GM23248 (cell line): ENCODE results near the gene MAPK8IP3.

Experiments used
- EZH2 ChIP-seq: fragments of 200-600 bp; sonication (generic); IDR thresholded peaks from 2 replicates; pipeline ENCODE4 v1.6.1; 2018; ENCODE audit warnings: antibody characterized with exemption, mild to moderate bottlenecking; ENCODE audit not compliant: insufficient read depth, poor library complexity, severe bottlenecking
- EZH2phosphoT487 ChIP-seq: fragments of 200-600 bp; sonication (generic); IDR thresholded peaks from 2 replicates; pipeline ENCODE4 v1.6.1; 2018; ENCODE audit warnings: antibody characterized with exemption, moderate library complexity, mild to moderate bottlenecking, low read depth; ENCODE audit not compliant: insufficient read depth

DNA sequence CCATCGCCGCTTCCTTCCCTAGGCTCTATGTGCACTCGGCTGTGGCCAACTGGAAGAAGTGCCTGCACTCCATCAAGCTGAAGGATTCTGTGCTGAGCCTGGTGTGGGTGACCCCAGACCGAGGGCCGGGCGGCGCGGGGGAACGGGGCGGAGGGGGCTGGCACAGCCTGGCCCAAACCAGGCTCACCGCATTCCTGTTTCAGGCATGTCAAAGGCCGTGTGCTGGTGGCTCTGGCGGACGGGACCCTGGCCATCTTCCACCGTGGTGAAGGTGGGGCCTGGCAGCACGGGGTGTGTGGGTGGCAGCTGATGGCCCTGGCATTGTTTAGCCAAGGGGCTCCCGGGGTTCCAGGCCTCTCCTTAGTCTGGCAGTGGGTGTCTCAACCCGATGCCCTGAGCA lies 60.7 kb downstream of the MAPK8IP3 start:
- TF ChIP-seq EZH2: no peak
- TF ChIP-seq EZH2phosphoT487: no peak
